LoVo (cell line): ENCODE data around the gene SCGB1C2.

Source experiments
- DNase-seq: peaks from one replicate; pipeline ENCODE4 v3.0.0-alpha.2; 2016; ENCODE audit warnings: low spot score

Gene SCGB1C2

DNA sequence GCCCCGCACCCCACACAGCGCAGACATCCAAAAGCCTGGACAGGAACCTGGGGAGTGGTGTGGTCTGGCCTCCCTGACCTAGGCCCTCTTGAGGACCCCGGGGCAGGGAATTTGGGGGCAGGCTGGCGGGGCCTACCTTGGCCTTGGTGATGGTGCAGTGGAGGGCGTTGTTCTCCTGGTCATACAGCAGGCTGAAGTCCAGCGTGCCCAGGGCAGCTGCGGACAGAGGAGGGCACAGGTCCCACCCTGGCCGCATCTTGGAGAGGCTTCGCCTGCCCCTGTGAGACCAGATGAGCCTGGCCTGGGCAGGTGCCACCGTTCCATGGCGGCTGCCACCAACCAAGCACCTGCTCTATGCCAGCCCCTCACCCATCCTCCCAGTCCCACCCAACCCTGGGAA lies 35.0 kb downstream of the SCGB1C2 start:
- DNase-seq: no peak

DNA sequence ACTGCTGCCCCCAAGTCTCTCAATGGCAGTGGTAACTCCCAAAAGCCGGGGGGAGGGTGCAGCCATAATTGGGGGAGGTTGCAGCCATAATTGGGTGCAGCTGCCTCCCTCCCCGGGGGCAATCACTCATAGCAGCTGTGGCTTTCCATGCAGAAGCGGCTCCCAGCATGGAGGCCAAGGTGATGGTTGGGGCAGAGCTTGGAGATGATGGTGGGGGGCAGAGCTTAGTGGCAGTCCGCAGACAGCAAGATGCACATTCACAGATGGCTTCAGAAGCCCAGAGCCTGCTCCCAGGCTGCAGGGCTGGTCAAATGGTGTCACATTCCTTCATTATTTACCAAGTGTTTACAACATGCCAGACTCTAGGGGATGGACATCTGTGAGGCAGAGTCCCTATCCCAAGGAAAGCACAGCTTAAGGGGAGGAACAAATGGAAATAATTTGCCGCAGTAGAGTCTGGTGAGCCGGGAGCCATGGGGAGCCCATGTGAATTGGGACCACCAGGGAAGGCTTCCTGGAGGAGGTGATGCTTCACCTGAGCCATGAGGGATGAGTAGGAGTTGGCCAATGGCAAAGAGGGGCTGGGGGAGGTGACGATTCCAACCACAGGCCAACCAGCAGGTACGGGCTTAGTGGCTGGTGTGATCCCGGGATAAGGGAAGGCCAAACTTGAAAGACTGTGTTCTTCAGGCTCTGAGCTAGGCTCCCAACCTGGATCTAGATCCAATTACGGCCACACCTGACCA lies 36.0 kb downstream of the SCGB1C2 start:
- DNase-seq: no peak

DNA sequence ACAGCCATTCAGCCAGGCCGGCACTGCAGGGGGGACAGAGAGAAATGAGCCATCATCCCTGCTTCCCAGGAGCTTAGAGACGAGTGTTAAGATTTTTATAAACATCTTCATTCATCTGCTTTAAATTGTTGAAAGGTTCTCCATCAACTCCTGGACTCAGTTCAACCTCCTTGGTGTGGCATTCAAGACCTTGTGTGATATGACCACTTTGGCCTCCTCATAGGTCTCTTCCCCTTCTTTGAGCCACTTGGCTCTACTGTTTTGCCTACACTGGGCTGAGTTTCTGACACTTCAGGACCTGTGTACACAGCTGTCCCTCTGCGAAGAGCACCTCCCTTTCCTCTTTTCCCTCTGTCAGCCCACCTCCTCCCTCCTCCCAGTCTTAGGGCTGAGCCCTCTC lies 39.8 kb downstream of the SCGB1C2 start:
- DNase-seq: no peak

DNA sequence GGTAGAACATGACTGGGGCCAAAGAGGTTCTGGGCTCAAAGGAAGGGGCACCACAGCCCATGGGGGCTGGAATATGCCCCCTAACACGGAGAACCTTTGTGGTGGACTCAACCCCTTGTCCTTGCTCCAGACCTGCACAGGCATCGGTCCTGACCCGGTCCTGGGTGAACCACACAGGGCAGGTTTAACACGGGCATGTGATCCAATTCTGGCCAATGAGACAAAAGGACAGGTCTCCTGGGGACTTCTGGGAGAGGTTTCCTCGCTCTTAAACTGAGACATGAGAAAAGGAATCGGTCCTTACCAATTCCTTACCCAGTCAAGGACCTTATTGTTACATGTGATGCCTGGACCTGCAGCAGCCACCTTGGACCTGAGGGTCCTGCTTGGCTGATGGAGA lies 40.4 kb downstream of the SCGB1C2 start:
- DNase-seq: no peak

DNA sequence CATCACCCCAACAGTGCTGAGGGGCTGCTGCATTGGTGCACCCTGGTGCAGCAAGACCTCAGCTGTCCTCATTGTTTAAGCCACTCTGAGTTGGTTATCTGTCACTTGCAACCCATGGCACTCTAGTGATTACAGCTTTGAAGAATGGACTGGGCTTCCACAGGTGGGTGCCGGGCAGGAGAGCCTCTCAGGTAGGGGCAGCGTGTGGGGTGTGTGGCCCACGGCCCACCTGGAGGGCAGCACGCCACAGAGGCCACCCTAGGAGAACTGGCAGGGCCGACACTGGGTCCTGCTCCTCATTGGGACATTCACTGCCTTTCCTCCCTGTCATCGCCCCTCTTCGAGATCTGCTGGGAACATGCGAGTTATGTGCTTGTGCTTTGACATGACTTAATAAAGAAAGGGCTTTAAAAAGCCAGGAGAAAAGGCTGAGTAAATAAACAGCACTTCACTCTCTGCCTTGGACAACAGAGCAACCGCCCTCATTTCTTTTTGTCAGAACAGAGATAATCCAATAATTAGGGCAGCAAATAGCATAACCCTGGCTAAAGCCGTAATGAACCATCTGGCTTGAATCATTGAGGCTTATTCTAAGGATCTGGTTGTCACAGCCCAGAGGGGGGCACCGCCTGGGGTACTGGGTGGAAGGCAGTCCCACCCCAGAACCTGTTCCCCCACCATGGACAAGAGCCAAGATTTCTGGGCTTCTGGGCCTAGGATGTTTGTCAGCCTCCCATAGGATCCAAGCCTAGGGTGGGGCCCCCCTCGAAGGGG lies 41.1 kb downstream of the SCGB1C2 start:
- no peak for DNase-seq

DNA sequence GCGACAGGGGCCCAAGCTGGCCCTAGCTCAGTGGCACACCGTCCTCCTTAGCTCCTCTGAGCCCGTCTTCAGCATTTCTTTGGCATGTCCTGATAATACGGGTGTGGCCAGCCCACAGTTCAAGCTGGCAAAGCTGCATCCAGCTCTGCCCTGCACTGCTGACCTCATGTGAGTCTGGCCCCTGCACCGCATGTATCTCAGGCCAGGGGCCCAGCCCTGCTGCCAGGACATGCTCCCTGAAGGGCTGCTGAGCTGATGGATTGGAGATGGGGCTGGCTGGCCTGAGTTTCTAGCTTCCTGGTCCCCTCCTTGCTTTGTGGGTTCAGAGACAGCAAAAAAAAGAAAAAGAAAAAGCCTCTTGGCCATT lies 41.7 kb downstream of the SCGB1C2 start:
- no peak for DNase-seq

DNA sequence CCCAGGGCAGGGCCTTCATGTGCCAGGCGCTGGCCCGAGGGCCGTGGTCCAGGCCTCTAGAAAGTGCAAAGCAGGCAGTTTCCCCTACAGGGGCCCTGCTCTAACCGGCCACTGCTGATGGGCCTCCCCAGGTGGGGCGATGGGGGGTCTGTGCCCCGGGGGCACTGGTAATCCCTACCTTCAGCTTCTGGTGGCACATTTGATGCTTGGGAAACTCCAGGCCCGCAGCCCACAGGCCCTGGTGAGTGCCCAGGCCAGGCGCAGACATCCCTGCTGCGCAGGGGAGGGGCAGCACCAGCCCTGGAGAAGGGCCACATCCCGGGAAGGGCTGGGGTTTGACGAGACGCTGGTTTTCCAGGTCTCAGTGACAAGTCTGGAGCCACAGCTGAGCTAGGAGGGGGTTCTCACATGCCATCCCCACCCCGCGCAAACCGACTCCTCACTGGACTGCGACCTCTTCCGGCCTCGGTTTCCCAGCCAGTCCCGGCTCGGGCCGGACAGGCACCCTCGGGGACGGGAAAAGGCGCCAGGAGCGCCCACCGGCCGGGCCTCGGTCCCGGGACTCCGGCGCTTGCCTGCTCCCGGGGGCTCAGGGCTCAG lies 42.5 kb downstream of the SCGB1C2 start:
- no peak for DNase-seq

DNA sequence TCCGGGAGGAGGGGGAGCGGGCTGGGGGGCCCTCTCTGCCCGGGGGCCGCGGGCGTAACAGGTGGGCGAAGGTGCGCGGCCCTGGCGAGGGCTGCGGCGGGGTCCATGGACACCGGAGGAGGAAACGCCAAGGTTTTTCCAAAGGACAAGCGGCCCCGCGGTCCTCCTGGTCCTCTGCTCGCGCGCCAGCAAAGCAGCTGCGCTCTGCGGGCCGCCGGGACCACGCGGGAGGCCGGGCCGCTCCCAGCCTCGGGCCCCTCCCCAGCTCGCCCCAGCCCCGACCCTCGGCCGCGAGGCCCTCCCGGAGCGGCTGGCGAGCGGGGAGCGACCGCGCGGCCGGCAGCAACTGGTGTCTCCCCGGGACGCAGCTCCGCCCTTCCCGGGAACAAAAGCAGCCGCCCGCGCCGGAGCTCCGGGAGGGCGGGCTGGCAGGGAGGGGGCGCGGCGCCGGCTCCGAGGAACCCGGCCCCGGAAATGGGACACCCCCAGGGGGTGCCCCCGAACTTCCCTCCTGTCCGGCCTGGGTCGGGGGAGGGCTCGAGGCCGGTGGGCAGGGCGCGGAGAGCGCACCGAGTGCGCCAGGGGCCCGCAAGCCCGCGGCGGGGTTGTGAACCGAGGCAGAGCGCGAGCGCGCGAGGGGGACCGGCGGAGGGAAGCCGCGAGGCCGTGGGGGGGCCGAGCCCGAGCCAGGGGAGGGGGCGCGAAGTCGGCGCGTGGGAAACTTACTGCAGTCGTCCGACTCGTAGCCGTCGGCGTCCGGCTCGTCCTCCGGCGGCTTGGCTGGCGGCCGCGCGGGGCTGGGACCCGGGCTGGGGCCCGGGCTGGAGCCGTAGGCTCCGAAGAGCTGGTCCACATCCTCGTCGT lies 43.2 kb downstream of the SCGB1C2 start:
- DNase-seq: no peak

DNA sequence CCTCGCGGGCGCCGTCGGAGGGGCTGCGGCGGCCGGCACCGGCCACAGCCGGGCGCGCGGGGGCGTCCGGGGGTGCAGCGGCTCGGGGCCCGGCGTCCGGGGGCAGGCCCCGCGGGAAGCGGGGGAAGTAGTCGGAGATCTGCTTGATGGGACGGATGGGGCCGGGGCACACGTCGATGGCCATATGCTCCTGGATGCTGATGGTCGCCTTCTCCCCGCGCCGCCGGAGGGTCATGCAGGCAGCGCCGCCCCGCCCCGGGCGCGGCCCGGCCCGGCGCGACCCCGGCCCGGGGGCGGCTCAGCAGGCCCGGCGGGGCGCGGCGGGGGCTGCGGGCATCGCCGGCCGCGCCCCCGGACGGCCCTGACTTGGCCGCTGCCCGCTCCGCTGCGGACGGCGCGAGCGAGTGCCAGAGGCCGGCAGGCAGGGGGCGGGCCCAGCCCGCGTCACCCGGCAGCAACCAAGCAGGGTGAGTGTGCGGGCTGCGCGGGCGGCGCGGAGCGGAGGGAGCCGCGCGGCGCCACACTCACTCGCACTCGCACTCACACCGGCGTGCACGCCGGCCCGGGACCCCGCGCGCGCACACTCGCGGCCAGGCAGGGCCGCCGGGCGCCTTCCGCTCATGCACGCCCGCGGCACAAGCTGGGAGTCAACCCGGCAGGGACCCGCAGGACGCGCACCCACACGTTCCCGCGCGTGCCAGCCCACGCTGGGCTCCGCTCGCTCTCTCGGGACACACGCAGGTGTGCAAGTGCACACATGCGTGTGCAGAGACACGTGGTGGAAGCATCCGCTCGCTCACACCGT lies 44.1 kb downstream of the SCGB1C2 start, which contains the start of gene DOC2B:
Gene DOC2B (minus strand): TSS at position 406 of the 805 bp plus-strand sequence. CDS start 171 bp downstream, at position 235.
- DNase-seq: peak; percentile 32

DNA sequence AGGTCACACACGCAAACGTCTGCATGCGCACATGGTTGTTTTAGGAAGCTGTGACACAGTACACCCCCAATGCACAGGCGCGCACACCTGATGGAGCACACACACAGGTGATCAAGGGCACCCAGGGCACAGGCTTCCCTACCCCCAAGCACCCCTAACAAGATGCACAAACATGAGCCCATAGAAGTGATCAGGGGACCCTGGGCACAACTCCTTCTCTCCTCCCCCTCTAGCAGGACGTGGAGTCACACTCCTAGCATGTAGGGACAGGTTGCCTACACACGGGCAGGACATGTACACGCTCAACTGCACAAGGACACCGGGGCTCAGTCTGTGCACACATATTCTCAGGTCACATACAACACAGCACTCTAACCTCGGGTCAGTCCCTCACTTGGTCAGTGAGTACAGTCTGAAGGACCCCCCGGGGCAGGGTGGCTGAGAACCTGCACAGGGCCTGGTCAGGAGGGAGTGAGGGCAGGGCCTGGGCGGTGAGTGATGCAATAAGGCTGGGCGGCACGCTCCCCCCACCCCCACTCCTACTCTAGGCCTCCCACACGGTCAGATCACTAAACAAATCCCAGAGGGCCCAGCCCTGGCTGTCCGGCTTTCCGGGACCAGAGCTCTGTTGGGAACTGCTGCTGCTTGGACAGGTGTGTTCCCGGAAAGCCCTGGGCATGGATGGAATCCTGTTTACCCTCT lies 44.8 kb downstream of the SCGB1C2 start:
- DNase-seq: no peak

DNA sequence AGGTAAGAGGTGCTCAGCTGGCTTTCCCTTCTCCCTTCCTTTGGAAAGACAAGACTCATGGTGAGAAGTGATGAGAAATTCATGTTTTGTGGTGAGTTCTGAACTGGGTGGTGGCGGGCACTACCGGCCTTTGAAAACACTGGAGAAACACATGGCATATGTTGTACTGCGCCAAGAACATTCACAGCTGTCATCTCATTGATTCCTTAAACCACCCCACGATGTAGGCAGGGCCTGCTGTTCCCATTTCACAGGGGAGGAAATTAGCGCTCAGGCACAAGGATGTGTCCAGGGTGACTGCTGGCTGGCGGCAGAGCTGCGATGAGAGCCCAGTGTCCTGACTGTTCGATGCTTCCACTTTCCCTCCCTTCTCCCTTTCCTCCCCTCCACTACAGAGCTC lies 45.7 kb downstream of the SCGB1C2 start:
- no peak for DNase-seq

DNA sequence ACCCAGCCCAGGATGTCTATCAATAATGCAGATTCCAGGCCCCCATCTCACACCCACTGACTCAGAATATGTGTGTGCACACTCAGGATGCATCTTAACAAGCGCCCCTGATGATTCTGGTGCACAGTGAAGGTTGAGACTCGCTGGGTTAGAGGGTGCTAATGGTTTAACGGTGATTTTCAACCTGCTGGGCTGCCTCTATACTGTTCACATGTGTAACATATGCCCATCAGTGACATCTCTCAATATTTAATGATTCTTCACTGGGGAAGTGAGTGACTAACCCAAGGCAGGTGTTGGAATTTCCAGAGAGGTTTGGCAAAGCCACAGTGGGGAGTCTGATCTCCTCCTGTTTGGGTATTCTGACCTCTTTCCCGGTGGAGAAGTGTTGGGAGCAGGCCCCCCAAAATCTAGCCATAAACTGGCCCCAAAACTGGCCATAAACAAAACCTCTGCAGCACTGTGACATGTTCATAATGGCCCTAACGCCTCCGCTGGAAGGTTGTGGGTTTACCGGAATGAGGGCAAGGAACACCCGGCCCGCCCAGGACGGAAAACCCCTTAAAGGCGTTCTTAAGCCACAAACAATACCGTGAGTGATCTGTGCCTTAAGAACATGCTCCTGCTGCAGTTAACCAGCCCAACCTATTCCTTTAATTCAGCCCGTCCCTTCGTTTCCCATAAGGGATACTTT lies 48.2 kb downstream of the SCGB1C2 start:
- DNase-seq: no peak

DNA sequence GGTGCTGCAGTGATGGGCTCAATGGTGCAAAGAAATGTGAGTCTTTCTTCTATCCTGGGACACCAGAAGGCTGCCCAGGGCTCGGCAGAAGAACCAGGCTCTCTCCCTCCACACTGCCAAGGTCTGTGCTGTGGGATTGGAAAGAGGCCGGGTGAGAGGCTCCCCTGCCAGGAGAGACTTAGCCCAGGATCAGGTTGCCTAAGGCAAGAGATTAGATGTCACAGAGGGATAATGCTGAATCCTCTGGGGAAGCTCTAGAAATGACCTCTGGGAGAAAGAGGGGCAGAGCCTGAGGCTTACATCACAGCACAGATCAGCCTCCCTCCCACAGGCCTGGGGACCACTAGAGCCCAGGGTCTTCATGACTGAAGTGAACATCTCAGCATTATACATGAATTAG lies 49.8 kb downstream of the SCGB1C2 start:
- DNase-seq: no peak
